PC-3 (cell line): ENCODE measurements around the gene ALG2. TPM values are rescaled to one million over a fixed set of nuclear protein-coding genes. Genes with fewer than 3 reads are reported as not detected.

Source experiments
- ATAC-seq: fragments of 200-7000 bp; cut with Tn5 transposase; 2 replicates; pipeline ENCODE4 v1.9.1; 2020; ENCODE audit warnings: mild to moderate bottlenecking, moderate library complexity
- BruUV-seq: library from RNA; stranded (reverse); fragments of 400-500 nt; replicated peaks from 2 replicates; lab custom pipeline; 2021; lab: Mats Ljungman, UMichigan
- CTCF ChIA-PET: fragments of 300-600 bp; sonication (Branson Sonifier 250); formaldehyde crosslinking; loops from one replicate; lab custom pipeline; 2022; ENCODE audit warnings: antibody characterized with exemption; lab: Charles Lee
- POLR2A ChIA-PET: fragments of 300-600 bp; sonication (Branson Sonifier 250); formaldehyde crosslinking; loops from one replicate; lab custom pipeline; 2022; ENCODE audit warnings: antibody characterized with exemption; ENCODE audit not compliant: unreplicated experiment; lab: Charles Lee
- DNase-seq: peaks from one replicate; pipeline ENCODE4 v3.0.0-alpha.2; 2015
- H2AFZ ChIP-seq: fragments of 300-600 bp; sonication (generic); 2 replicates; pipeline ENCODE4 v1.6.0; 2016; ENCODE audit warnings: antibody characterized with exemption, low read length
- H3F3A ChIP-seq: fragments of 300-600 bp; sonication (generic); one replicate; pipeline ENCODE4 v1.6.0; 2017; ENCODE audit warnings: antibody characterized with exemption, low read length, control low read depth, mild to moderate bottlenecking; ENCODE audit not compliant: unreplicated experiment
- H3K27ac ChIP-seq: fragments of 300-600 bp; sonication (generic); 2 replicates; pipeline ENCODE4 v1.5.1; 2016; ENCODE audit warnings: mild to moderate bottlenecking, low read length
- H3K27me3 ChIP-seq: fragments of 300-600 bp; sonication (generic); 2 replicates; pipeline ENCODE4 v1.6.1; 2016; ENCODE audit warnings: low read length, mixed read lengths
- H3K36me3 ChIP-seq: fragments of 300-600 bp; sonication (generic); 2 replicates; pipeline ENCODE4 v1.6.1; 2016; ENCODE audit warnings: low read depth, mixed run types, low read length, mixed read lengths
- H3K4me1 ChIP-seq: fragments of 300-600 bp; sonication (generic); 2 replicates; pipeline ENCODE4 v1.5.1; 2016; ENCODE audit warnings: low read length; ENCODE audit not compliant: insufficient read depth
- H3K4me2 ChIP-seq: fragments of 300-600 bp; sonication (generic); 2 replicates; pipeline ENCODE4 v1.6.0; 2016; ENCODE audit warnings: low read length
- H3K4me3 ChIP-seq: fragments of 300-600 bp; sonication (generic); 2 replicates; pipeline ENCODE4 v1.5.1; 2016; ENCODE audit warnings: mild to moderate bottlenecking, low read length, mixed read lengths
- H3K79me2 ChIP-seq: fragments of 300-600 bp; sonication (generic); 2 replicates; pipeline ENCODE4 v1.6.1; 2017; ENCODE audit warnings: low read length, mixed read lengths
- H3K9ac ChIP-seq: fragments of 300-600 bp; sonication (generic); 2 replicates; pipeline ENCODE4 v1.6.0; 2016; ENCODE audit warnings: mild to moderate bottlenecking, low read length
- H3K9me2 ChIP-seq: fragments of 300-600 bp; sonication (generic); replicated peaks from 2 replicates; pipeline ENCODE4 v1.6.1; 2016; ENCODE audit warnings: mixed run types, low read length, mixed read lengths
- H3K9me3 ChIP-seq: fragments of 300-600 bp; sonication (generic); 2 replicates; pipeline ENCODE4 v1.6.1; 2016; ENCODE audit warnings: low read length, mixed read lengths
- H4K20me1 ChIP-seq: fragments of 300-600 bp; sonication (generic); 2 replicates; pipeline ENCODE4 v1.6.1; 2016; ENCODE audit warnings: low read length, mixed read lengths
- CTCF ChIP-seq: fragments of 300-600 bp; sonication (generic); conservative IDR thresholded peaks from 2 replicates; pipeline ENCODE4 v1.5.1; 2017; ENCODE audit warnings: antibody characterized with exemption, low read depth, mild to moderate bottlenecking, low read length
- EZH2 ChIP-seq: fragments of 300-600 bp; sonication (generic); IDR thresholded peaks from one replicate; pipeline ENCODE4 v1.6.1; 2017; ENCODE audit warnings: antibody characterized with exemption, mild to moderate bottlenecking, low read length; ENCODE audit not compliant: unreplicated experiment
- EZH2phosphoT487 ChIP-seq: fragments of 300-600 bp; sonication (generic); IDR thresholded peaks from 2 replicates; pipeline ENCODE4 v1.6.1; 2018; ENCODE audit warnings: mild to moderate bottlenecking, antibody characterized with exemption, low read length, borderline replicate concordance
- intact Hi-C: fragments of 100-400 bp; cut with micrococcal nuclease; formaldehyde crosslinking; loops from 2 replicates; pipeline ENCODE4 v1.9.0; 2023
- total RNA-seq: library from RNA; depleted of rRNA; stranded (reverse); fragments of >200 nt; gene quantifications from 2 replicates; pipeline ENCODE4 v1.2.3, GENCODE V29; 2014

Gene ALG2
- total RNA-seq, 1 experiment from 2014 or later, result 33.2 TPM

GRCh38 chr9:99180199-99180598 is 41.5 kb downstream of the ALG2 start:
- DNase-seq (no peak), ATAC-seq (no peak)
- H3K27ac ChIP-seq, result no peak overlapping the region
- CTCF ChIA-PET, result no interaction called here
- no peaks in the 10 kb centered on the region for H4K20me1 ChIP-seq
- POLR2A ChIA-PET, result no interaction called here
- H3K9me3 ChIP-seq, result no peaks in the 10 kb centered on the region
- 0 out of 2 replicates have a peak, but pooled peaks cover 5% of the 10 kb centered on the region for H3K4me1 ChIP-seq
- no peaks in the 10 kb centered on the region for H3K9me2 ChIP-seq
- H3K79me2 ChIP-seq, result no peaks in the 10 kb centered on the region
- H3K4me3 ChIP-seq, result no peak overlapping the region
- intact Hi-C loops, result no loop called here
- H3K27me3 ChIP-seq, result no peaks in the 10 kb centered on the region
- H2AFZ ChIP-seq, result no peak overlapping the region
- H3K36me3 ChIP-seq, result no peaks in the 10 kb centered on the region; the same call in 1 of the 2 replicates
- H3K9ac ChIP-seq, result no peak overlapping the region
- H3F3A ChIP-seq, result no peaks in the 10 kb centered on the region
- BruUV-seq, result no TSS peak
- H3K4me2 ChIP-seq, result no peak overlapping the region
- TF ChIP-seq EZH2phosphoT487 (no peak), CTCF (no peak)

GRCh38 chr9:99178912-99179872 is 42.5 kb downstream of the ALG2 start:
- H3K36me3 ChIP-seq, result no peaks in the 10 kb centered on the region
- no TSS peak for BruUV-seq
- no peak overlapping the region for H3K9ac ChIP-seq
- H3F3A ChIP-seq, result no peaks in the 10 kb centered on the region
- DNase-seq (no peak), ATAC-seq (no peak)
- no peak overlapping the region for H3K4me2 ChIP-seq
- ChIA-PET POLR2A (no interaction called here), CTCF (no interaction called here)
- no peaks in the 10 kb centered on the region for H4K20me1 ChIP-seq
- no peaks in the 10 kb centered on the region for H3K79me2 ChIP-seq
- no peaks in the 10 kb centered on the region for H3K9me2 ChIP-seq
- H3K4me3 ChIP-seq, result no peak overlapping the region
- no peak overlapping the region for H2AFZ ChIP-seq
- H3K27ac ChIP-seq, result no peak overlapping the region
- TF ChIP-seq EZH2 (no peak), CTCF (no peak), EZH2phosphoT487 (no peak)
- intact Hi-C loops, result no loop called here
- no peaks in the 10 kb centered on the region for H3K9me3 ChIP-seq
- no peaks in the 10 kb centered on the region for H3K27me3 ChIP-seq
- no peaks in the 10 kb centered on the region for H3K4me1 ChIP-seq
